ENCODE measurements around the gene ATP10A.

The ATP10A gene

DNA sequence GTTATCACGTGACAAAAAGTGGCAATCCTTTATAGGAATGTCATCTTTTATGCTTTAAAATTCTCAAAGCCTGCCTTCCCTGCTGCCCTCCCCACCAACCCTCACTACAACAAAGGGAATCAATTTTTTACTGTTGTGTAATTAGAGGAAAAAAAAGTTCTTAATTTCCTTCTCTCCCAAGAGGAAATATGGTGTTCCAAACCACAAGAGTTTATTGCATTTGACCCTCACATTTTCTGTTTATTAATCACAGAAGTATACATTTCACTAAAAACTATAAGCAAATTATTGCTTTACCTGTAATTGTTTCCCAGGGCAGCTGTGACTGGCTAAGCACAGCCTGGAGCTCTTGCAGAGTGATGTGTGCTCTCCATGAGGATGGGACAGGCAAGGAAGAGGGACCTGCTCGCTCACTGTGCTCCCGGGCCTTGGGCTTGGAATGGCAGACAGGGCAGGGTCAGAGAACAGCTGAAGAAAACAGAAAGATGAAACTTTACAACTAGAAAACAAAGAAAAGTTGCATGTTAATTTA is 31.3 kb upstream of the ATP10A start:
- no peak overlapping the region for H3K4me3 ChIP-seq (ENCODE audit: low read depth, low read length)
- in situ Hi-C loops (cut with HindIII; ENCODE audit: low sequenced_read_pairs) = no loop called here
- no peak for DNase-seq (ENCODE audit: low read depth, low spot score)
- no peak for TF ChIP-seq CTCF (IDR thresholded peaks at IDR 0.05; ENCODE audit: low read depth, low read length)

DNA sequence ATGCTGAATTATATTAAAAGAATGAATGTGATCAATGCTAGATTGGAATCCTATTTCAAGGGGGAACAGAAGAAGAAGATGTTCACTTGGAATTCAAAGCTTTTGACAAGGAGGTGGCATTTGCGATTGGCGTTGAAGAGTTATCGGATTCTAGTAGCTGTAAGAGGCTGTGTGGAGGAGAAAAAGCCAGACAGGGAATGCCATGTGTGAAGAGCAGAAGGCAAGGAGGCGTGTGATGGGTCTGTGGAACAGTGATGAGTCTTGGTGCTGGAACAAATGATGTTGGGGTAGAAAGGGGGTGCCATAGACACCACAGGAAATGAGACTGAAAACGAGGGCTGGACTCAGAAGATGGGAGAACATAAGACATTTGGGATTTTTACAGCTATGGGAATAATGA is 30.5 kb upstream of the ATP10A start:
- no peak for DNase-seq (ENCODE audit: low read depth, low spot score)
- TF ChIP-seq CTCF (IDR thresholded peaks at IDR 0.05; ENCODE audit: low read depth, low read length) = no peak
- no peak overlapping the region for H3K4me3 ChIP-seq (ENCODE audit: low read depth, low read length)
- in situ Hi-C loops (cut with HindIII; ENCODE audit: low sequenced_read_pairs) = no loop called here

DNA sequence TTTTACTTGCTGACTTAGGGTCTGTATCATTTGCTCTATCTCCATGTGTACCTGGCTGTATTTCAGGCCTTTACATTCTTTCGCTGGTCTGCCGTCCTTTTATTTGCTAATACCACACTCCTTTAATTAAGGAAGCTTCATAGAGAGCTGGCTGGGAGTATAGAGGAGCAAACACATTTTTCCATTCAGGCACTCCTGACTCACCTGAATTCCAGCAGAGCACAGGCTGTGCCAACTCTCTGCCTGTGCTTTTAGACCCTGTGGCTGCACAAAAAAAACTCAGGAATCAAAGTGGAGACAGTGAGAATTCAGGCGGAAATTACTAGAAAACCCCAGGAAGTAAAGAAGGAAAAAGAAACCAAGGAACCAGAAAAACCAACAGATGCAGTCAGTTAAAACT is 29.0 kb upstream of the ATP10A start:
- H3K4me3 ChIP-seq (ENCODE audit: low read depth, low read length) = no peak overlapping the region
- in situ Hi-C loops (cut with HindIII; ENCODE audit: low sequenced_read_pairs) = no loop called here
- TF ChIP-seq CTCF (IDR thresholded peaks at IDR 0.05; ENCODE audit: low read depth, low read length) = no peak
- peak; percentile 37 for DNase-seq (ENCODE audit: low read depth, low spot score)

DNA sequence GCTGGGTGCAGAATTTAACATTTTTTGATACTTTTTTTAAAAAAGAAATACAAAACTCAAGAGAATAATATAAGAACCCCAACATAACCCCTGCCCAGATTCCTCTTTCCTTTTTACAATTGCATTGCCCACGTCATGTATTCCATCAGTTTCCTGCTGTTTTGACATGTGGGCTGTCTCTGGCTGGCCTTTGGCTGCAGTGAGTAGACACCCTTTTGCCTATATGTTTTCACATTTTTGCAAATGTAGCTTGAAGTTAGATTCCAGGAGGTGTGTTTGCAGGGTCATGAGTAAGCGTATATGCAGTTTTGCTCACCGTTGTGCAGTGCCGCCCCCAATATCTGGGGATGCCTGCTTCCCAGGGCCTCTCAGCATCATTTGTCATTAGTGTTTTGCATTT is 28.0 kb upstream of the ATP10A start:
- TF ChIP-seq CTCF (IDR thresholded peaks at IDR 0.05; ENCODE audit: low read depth, low read length) = no peak
- H3K4me3 ChIP-seq (ENCODE audit: low read depth, low read length) = no peak overlapping the region
- in situ Hi-C loops (cut with HindIII; ENCODE audit: low sequenced_read_pairs) = no loop called here
- peak; percentile 8 for DNase-seq (ENCODE audit: low read depth, low spot score)

DNA sequence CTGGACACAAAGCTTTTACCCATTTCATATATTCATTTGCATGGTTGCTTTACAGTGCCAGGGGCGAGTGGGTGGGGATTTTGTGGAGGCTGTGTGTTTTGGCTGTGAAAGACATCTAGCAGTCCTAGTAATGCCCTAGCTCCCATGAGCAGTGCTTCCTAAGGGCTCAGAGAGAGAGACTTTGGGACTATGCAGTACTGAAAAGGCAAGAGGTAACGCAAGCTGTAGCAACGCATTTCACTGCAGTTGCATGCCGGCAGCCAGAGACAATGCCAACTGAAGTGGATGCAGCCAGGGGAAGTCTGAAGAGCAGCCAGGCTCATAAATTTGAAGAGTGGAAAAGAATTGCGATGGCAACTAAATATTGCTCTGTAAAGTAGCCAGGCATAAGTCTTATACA is 27.4 kb upstream of the ATP10A start:
- in situ Hi-C loops (cut with HindIII; ENCODE audit: low sequenced_read_pairs) = no loop called here
- no peak for TF ChIP-seq CTCF (IDR thresholded peaks at IDR 0.05; ENCODE audit: low read depth, low read length)
- H3K4me3 ChIP-seq (ENCODE audit: low read depth, low read length) = no peak overlapping the region
- no peak for DNase-seq (ENCODE audit: low read depth, low spot score)

DNA sequence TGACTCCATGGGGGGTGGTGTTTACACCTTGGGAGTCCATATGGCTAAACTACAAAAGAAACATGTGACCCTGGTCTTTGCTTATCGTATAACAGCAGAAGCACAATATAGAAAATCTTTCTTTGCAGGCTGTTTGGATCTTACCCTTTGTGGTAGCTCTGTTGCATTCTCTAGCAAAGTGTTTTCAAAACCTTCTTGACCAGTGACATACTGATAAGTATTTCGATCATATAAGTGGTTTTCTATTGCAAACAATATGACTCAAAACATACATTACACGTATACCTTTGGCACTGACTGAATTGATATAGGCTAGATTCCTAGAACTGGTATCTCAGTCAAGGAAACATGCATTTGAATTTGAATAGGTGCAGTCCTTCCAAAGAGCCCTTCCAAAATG is 24.7 kb upstream of the ATP10A start:
- in situ Hi-C loops (cut with HindIII; ENCODE audit: low sequenced_read_pairs) = no loop called here
- no peak for DNase-seq (ENCODE audit: low read depth, low spot score)
- H3K4me3 ChIP-seq (ENCODE audit: low read depth, low read length) = no peak overlapping the region
- TF ChIP-seq CTCF (IDR thresholded peaks at IDR 0.05; ENCODE audit: low read depth, low read length) = no peak
